ENCODE measurements around the gene STXBP6.

STXBP6 gene

GRCh38 chr14:24848102-24848790 lies 201.7 kb downstream of the STXBP6 start:
- Histone ChIP-seq H3K4me1 (ENCODE audit: control insufficient read depth, insufficient read depth, low read length) (peaks cover 21% of the 10 kb centered on the region), H3K36me3 (ENCODE audit: control insufficient read depth in 2 of 2, insufficient read depth in 1 of 2, low read length in 2 of 2) (no peaks in the 10 kb centered on the region), H3K9me3 (ENCODE audit: control insufficient read depth, insufficient read depth, low read depth, low read length) (no peaks in the 10 kb centered on the region), H3K4me3 (ENCODE audit: low read depth, low read length) (no peak overlapping the region), H3K27ac (ENCODE audit: extremely low read depth, low read depth, low read length) (0 out of 2 replicates have a peak overlapping the region, but pooled peaks have one; percentile 16)
- TF ChIP-seq HOXC10 (CRISPR knock-in tag; IDR thresholded peaks at IDR 0.05) (no peak), ZNF624 (tag by site-specific recombination; IDR thresholded peaks at IDR 0.05) (no peak), ZBTB20 (tag by site-specific recombination; IDR thresholded peaks at IDR 0.05) (0 out of 2 replicates have a peak, but pooled peaks have one; percentile 17), ZNF138 (tag by site-specific recombination; IDR thresholded peaks at IDR 0.05; ENCODE audit: borderline replicate concordance) (no peak), ZNF324 (tag by site-specific recombination; IDR thresholded peaks at IDR 0.05) (no peak), ZNF660 (tag by site-specific recombination; IDR thresholded peaks at IDR 0.05) (no peak), SALL2 (tag by site-specific recombination; IDR thresholded peaks at IDR 0.05; ENCODE audit: borderline replicate concordance) (no peak), ZSCAN16 (tag by site-specific recombination; IDR thresholded peaks at IDR 0.05) (no peak), ZBTB44 (tag by site-specific recombination; IDR thresholded peaks at IDR 0.05) (0 out of 2 replicates have a peak, but pooled peaks have one; percentile 21), GLI4 (tag by site-specific recombination; IDR thresholded peaks at IDR 0.05) (no peak), ZNF488 (tag by site-specific recombination; IDR thresholded peaks at IDR 0.05) (no peak)
- ChIA-PET POLR2A (no interaction called here), CTCF (interaction anchor here (0.7 kb wide), 1 partner anchor 193 kb away, joined by 3 read pairs; no protein-coding TSS in a partner anchor)

GRCh38 chr14:24847568-24848095 lies 202.3 kb downstream of the STXBP6 start:
- POLR2A ChIA-PET: no interaction called here
- Histone ChIP-seq H3K9me3 (ENCODE audit: control insufficient read depth, insufficient read depth, low read depth, low read length) (no peaks in the 10 kb centered on the region), H3K4me1 (ENCODE audit: control insufficient read depth, insufficient read depth, low read length) (peaks cover 19% of the 10 kb centered on the region), H3K27ac (ENCODE audit: extremely low read depth, low read depth, low read length) (no peak overlapping the region), H3K36me3 (ENCODE audit: control insufficient read depth in 2 of 2, insufficient read depth in 1 of 2, low read length in 2 of 2) (no peaks in the 10 kb centered on the region), H3K4me3 (ENCODE audit: low read depth, low read length) (no peak overlapping the region)
- CTCF ChIA-PET: interaction anchor here (0.5 to 0.7 kb wide), 2 partner anchors 193 to 204 kb away, joined by 3 read pairs; no protein-coding TSS in a partner anchor
- peak; percentile 72 for TF ChIP-seq PRDM6 (tag by site-specific recombination; IDR thresholded peaks at IDR 0.05)
- no peak for TF ChIP-seq ZNF248 (tag by site-specific recombination; IDR thresholded peaks at IDR 0.05)

- Histone ChIP-seq H3K9me3 (ENCODE audit: control insufficient read depth, insufficient read depth, low read depth, low read length) (no peaks in the 10 kb centered on the region), H3K4me1 (ENCODE audit: control insufficient read depth, insufficient read depth, low read length) (peaks cover 15% of the 10 kb centered on the region), H3K4me3 (ENCODE audit: low read depth, low read length) (no peak overlapping the region), H3K36me3 (ENCODE audit: control insufficient read depth in 2 of 2, insufficient read depth in 1 of 2, low read length in 2 of 2) (no peaks in the 10 kb centered on the region), H3K27ac (ENCODE audit: extremely low read depth, low read depth, low read length) (no peak overlapping the region)
- no peak for TF ChIP-seq ZNF596 (tag by site-specific recombination; IDR thresholded peaks at IDR 0.05)
- TF ChIP-seq ZNF335 (tag by site-specific recombination; conservative IDR thresholded peaks at IDR 0.05): peak; percentile 23; the same call in 1 of the 2 replicates
- POLR2A ChIA-PET: no interaction called here
- CTCF ChIA-PET: interaction anchor here (1.1 kb wide), 1 partner anchor 107 kb away, joined by 3 read pairs; no protein-coding TSS in a partner anchor
Measured at GRCh38 chr14:24846261-24846660, 203.7 kb downstream of the STXBP6 start.

Measured in HEK293 (cell line).